Inferior parietal cortex (tissue), 1 donor: ENCODE measurements around the gene ERCC6L2.

ENCODE experiments used
- DNase-seq: peaks from one replicate; pipeline ENCODE4 v3.0.0-alpha.2; 2016; ENCODE audit errors: extremely low spot score

ERCC6L2 gene

DNA sequence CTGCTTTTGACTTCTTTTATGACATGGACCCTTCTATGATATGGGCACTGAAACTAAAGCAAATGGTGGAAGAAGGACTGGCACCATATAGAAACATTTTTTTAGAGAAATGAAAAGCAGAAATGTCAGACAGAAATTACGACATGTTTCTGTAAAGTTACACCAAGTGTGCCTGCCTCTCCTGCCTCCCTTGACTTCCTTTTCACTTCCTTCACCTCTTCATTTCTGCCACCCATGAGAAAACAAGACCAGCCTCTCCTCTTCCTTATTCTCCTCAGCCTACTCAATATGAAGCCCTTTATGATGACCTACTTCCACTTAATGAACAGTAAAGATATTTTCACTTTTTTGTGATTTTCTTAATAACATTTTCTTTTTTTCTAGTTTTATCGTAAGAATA lies 44.5 kb downstream of the ERCC6L2 start:
- DNase-seq, result no peak

DNA sequence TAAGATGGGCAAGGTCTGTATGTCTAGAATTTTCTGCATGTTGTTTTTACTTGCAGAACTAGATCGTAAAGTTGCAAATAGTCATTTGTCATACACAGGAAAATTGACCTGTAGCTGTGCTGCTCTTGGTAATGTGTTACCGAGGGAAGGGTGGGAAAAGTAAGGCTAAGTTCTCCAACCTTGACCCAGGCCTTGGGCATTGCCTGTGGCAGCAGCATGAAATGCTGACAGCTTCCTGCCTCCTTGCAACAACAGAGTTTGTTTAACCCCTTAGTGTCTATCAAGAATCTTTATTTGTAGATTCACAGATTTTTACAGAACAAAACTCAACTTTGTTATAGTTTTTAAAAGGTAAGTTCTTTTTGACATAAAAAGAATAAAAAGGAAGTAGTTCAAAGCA lies 48.3 kb downstream of the ERCC6L2 start:
- no peak for DNase-seq

DNA sequence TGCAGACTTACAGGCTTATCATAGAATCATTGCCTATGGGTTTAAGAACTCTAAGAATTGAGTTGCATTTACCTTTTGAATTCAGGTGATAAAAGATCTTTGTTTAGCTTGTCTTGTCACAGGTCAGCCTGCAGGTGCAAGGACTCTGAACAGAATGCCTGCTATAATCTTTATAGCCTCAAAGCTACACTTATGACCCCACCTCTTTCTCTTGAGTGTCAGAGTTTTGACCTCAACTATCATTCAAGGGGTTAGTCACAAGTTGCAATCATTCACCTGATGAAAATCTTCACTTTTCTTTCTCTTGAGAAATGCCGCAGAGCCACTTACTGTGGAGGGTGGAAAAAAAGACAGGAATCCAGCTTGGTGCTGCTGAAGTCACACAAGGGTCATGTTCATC lies 49.5 kb downstream of the ERCC6L2 start:
- DNase-seq, result no peak

DNA sequence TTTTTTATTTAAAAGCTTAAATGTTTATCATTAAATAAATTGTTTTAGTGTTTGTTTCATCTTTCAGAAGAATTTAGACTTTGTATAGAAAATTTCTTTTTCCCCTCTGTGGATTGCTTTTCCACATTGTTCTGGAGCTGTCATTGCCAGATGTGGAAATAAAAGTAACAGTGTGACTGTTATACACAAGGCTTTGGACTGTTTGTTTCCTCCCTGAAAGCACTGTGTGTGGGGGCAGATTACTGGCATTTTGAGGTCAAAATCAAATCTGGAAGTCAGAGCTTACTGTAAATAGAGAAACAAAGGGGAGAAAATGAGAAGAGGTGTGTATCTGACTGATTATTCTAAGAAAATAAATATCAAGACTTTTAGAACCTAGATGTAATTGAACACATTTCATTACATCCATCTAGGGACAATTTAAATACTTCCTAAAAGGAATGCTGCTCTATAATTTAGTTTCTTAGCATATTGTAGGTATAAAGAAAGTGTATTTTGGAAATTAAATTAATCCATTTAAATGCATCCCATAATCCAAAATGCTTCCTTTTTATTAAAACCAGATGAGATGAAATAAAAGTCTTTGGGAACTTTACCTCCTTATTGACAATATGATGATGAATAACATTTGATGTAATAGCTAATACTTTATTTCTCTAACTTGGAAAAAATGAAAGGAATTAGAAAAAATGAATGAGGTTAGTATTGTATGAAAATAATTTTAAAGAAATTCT lies 51.9 kb downstream of the ERCC6L2 start:
- no peak for DNase-seq

DNA sequence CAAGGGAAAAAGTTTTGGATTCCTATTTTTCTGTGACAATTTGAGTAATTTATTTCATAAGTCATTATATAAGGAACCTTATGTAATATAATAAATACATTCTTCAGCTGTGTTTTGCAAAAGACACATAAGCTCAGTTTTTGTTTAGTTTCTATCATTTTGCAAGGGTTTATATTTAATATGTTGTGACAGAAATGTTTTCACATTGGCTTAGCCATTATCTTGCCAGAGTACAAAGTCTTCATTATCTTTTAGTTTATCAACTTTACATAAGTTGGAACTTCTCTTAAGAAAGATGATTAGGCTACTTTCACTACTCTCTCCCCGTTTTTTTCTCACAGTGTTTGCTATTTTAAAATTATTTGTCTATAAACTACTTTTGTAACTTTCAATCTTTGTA lies 54.8 kb downstream of the ERCC6L2 start:
- no peak for DNase-seq

DNA sequence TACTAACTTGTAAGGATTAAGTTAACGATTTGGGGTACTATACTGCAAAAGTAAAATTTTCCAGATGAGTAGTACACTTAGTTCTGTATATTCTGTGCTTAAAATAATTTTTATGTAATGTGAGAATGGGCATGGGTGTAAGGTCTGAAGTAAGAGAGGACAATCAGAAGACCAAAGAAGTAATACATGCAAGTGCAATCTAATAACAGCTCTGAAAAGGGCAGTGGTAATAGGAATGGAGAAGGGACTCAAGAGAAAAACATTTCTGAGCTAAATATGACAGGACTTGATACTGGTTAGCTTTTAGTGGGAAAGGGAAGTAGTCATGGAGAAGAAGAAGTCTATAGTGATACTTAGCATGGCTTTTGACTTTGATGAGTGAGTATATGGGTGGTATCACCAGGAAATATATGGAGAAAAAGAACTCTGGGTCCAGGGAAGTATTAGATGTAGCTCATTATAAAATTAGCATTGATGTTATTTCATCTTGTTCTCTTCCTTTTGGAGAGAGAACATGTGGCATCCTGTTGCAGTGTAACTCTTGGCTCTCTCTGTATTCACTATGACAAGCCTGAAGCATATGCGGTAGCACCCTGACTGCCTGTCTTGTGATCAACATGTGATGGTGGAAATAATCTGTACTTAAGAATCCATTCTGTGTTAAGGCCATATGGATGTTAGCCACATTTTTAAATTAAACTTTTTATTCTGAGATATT lies 60.5 kb downstream of the ERCC6L2 start:
- no peak for DNase-seq

DNA sequence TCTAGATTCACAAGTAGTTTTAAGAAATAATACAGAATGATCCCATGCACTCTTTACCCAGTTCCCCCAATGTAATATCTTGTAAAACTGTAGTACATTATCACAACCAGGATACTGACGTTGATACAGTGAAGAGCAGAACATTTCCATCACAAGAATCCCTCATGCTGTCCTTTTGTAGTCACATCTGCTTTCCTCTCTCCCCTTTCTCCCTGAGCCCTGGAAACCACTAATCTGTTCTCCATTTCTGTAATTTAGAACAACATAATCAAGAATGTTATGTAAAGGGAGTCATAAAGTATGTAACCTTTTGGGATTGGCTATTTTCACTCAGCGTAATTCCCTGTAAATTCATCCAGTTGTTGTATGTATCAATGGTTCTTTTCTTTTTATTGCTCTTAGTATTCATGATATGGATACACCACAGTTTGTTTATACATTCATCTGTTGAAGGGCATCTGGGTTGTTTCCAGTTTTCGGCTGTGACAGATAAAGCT lies 61.1 kb downstream of the ERCC6L2 start:
- no peak for DNase-seq

DNA sequence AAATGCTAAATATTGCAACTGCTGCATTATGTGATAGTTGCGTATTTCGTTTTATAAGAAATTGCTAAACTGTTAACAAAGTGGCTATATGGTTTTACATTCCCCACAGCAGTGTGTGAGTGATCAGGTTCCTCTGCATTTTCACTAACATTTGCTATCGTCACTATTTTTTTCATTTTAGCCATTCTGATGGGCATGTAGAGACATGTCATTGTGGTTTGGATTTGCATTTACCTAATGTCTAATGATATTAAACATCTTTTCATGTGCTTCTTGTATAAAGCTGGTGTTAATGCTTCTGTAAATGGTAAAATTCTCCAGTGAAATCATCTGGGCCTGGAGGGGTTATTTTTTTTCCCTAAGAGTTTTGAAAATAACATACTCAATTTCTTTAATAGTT lies 61.6 kb downstream of the ERCC6L2 start:
- DNase-seq, result no peak

DNA sequence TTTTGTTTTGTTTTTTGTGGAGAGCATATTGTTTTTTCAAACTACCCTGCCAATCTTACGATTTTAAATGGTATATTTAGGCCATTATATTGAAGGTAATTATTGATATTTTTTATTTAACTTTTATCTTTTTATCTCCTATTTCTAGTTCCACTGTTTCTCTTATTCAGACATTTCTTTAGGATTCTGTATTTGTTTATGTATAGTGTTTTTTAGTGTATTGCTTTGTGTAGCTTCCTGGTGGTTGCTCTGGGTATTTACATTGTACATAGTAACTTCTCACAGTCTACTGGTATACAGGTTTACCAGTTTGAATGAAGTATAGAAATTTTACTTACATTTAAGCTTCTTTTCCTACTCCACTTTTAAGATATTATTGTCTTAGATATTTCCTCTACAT lies 63.2 kb downstream of the ERCC6L2 start:
- no peak for DNase-seq

DNA sequence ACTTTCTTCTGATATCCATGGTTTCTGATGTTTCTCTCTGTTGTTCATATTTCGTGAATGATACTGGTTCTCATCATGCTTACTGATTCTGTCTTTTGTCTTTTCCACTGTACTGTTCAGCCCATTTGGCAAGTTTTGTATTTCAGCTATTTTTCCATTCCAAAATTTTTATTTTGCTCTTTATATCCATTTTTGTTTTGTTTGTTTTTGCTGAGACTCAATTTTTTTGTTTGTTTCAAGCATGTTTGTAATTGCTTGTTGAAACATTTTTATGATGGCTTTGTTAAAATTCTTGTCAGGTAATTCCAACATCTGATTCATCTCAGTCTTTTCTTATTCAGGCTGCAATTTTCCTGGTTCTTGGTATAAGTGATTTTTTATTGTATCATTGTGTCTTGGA lies 64.0 kb downstream of the ERCC6L2 start:
- DNase-seq, result no peak

DNA sequence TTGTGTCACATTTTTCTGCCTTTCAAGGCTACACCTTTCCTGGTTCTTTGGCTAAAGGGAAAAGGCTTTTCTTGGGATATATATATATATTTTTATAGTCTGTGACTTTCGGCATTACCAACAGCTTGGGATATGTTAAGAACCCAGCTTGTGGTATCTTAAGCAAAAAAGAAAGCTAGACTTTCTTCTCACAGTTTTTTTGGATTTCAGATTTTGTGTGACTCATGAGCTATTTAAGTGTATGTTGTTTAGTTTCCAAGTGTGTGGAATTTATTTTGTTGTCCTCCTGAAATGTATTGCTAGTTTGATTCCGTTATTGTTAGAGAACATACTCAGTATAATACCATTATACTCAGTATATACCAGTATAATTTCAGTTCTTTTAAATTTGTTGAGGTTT lies 64.8 kb downstream of the ERCC6L2 start:
- DNase-seq, result peak; percentile 20

DNA sequence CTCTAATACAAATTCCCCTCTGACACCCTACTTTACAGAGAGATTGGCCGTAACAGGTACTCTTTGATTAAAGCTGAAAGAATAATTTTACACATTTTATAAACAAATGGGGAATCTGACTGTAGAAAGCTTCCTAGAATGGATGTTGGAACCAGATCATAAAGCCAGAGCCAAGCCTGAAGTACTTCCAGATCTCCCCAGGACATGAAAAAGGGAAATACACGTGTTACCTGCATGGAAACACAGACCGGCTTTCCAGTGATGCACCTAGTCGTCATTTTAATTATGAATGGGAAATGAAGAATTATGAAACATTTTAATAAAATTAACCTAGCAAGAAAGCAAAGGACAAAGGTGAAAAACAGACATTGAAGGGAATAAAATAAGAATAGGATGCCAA lies 66.5 kb downstream of the ERCC6L2 start:
- no peak for DNase-seq

DNA sequence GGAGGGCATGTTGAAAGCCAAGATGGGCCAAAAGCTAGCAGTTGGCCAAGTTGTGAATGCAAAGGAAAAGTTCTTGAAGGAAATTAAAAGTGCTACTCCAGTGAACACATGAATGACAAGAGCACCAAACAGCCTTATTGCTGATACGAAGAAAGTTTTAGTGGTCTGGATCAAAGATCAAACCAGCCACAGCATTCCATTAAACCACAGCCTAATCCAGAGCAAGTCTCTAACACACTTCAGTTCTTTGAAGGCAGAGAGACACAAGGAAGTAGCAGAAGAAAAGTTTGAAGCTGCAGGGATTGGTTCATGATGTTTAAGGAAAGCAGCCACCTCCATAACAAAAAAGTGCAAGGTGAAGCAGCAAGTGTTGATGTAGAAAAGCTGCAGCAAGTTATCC lies 71.6 kb downstream of the ERCC6L2 start:
- no peak for DNase-seq

DNA sequence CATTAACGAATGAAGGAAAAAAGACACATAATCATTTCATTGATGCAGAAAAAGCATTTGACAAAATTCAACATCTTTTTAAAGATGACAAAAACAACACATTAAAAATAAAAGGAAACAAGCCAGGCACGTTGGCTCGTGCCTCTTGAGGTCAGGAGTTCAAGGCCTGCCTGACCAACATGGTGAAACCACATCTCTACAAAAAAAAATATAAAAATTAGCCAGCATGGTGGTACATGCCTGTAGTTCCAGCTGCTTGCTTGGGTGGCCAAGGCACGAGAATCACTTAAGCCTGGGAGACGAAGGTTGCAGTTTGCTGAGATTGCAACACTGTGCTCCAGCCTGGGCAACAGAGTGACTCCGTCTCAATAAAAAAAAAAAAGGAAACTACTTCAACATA lies 77.0 kb downstream of the ERCC6L2 start:
- no peak for DNase-seq

DNA sequence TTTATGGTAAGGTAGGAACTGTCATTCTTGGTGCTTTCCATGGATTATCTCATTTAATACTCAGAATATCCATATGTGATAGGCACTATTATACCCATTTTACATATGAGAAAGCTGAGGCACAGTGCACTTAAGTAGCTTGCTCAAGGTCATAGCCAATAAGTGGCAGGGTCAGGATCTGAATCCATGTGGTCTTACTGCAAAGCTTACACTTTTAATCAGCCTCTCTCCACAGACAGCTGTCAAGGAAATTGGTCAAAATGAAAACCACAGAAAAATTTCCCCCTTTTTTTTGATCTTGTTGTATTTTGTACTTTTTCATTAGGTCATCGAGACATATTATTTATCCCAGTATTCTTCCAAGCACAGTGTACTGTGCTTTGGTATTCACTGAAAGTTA lies 78.5 kb downstream of the ERCC6L2 start:
- no peak for DNase-seq

DNA sequence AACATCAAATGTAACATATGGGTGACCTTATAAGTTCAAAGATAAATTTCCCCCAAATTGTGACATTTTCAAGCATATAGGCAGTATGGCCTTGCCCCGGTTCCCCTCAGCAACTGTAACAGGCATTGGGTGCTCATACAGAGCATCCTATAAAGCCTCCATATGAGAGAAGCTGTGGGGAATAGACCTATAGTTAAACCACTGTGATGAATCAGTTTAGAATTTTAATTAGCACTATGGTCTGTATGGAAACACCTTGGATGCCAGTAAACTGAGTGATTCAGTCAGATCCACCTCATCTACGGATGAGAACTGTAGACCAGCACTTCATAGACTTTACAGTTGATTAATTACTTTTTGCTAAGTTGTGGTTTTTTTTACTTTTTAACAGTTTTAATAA lies 79.4 kb downstream of the ERCC6L2 start:
- DNase-seq, result no peak

DNA sequence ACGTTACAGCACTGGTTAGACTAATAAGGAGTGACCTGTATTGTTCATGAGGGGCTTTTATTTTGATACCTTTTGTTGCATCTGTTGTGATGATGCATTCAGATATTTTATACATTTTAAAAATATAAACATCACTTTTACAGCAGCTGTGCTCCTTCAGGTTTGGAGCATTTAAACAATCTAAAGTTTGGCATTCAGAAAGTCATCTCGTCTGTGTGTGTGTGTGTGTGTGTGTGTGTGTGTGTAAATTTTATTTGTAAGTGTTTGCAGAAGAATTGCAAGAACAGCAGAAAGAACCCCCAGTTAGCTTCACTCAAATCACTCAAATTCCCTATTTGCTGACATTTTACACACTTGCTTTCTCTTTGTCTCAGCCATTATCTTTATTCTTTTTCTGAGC lies 87.4 kb downstream of the ERCC6L2 start:
- no peak for DNase-seq

DNA sequence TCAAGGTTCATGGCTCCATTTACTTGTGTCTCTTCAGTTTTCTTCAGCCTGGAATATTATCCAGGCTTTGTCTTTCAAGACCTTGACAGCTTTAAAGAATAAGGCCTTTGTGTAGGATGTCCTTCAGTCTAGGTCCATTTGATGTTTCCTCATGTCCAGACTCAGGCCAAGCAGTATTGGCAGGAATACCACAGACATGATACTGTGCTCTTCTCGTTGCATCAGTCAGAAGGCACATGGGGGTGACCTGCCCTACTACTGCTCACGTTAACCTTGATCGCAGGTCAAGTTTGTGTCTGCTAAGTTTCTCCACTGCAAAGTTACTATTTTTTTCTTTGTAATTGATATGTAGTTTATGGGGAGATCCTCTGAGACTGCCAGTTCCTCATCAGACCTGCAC lies 88.2 kb downstream of the ERCC6L2 start:
- DNase-seq, result no peak

DNA sequence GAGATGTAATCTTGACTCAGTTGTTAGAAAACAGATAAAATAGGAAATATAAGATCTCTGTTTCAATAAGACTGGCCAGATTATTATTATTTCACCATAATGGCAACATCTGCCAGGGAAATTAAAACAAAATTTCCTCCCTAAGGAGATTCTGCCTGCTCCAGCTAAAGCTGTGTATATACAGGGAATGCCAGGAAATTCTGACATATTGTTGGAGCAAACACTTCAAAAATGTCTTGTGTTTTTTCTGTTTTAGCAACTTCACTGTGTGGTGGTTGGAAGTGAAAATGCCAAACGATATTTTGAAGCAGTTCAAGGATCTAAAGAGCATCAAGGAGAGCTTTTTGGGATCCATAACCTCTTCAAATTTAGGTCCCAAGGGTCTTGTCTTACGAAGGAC lies 90.8 kb downstream of the ERCC6L2 start:
- no peak for DNase-seq

DNA sequence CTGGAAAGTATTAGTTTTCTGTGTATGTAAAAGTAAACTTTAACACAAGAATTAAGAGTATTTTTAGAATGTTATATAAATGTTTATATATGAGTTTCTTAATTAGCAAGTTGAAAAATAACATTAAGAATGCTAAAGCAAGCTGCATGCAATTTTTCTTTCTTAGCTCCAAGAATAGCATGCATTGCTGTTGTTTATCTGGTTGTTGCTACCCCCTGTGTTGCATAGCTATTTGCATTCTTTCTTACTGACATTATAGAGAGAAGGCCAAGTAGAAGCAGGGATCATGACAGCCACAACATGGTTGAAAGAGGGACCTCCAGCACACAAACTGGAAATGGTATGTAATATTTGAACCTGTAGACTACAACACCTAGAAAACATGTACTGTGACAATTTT lies 94.8 kb downstream of the ERCC6L2 start:
- DNase-seq, result no peak

DNA sequence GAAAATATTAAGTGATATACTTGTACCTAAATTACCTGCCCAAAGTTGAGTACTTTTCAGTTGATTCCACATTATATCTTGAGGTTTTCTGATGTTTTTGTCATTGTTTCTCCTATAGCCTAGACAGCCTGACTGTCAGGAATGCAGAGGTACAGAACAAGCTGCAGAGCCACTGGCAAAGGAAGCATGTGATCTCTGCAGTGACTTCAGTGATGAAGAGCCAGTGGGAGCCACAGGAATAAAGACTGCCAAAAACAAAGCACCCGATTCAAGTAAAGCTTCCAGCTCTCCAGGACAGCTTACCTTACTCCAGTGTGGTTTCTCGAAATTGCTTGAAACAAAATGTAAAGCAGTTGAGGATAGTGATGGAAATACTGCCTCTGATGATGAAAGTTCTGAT lies 96.3 kb downstream of the ERCC6L2 start:
- DNase-seq, result no peak

DNA sequence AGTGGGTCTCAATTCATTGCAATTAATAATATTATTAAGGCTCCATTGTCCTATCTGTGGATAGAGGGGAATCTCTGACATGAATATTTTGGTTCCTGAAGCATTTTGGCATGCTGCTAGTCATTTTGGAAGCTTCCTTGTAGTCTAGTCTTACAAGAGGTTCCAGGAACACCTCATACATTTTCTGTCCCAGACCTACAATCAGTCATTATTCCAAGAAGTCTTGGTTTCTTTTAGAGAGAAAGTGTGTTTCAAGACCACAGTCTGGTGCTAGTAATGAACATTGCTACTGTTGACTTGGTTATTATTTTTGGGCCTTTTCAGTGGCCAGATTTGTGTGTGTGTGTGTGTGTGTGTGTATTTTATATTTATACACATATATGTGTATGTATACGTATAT lies 98.9 kb downstream of the ERCC6L2 start:
- DNase-seq, result no peak

DNA sequence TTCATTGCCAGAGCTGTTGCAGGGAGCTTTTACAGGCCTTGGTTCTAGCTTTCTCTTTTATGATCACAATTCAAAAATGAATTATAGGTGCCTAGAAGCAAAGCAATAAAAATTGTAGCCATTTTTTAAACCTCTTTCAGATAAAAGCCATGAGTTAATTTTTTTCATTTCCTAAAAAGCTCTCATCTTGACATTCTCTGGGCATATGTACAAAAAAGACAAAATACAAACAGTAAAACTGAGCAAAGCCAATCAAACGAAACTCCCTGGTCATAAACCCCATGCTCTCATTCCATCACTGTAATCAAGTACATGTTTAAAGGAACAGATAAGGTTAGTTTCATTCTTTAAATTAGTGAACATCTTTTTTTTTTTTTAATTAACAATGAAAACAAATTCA lies 101.9 kb downstream of the ERCC6L2 start:
- DNase-seq, result no peak

DNA sequence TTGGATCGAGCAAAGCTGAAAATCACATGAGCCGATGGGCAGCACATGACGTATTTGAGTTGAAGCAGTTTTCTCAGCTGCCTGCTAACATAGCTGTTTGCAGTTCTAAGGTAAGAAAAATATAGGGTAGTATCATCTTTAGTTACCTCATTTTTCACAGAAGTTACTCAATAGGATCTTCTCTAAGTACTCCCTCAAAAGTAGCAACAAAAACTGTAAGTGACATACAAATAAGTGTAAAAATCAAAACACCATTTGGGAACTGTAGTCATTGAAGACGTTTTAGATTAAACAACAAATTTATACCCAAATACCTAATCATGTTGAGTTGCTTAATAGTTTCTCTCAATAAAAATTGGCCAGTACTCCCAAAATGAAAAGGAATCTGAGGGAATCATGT lies 102.6 kb downstream of the ERCC6L2 start:
- DNase-seq, result no peak
